Spleen (tissue), 11 donors: Measurements from ENCODE around the gene NDE1. TPM values are rescaled to one million over a fixed set of nuclear protein-coding genes. Genes with fewer than 3 reads are reported as not detected.
"Not testable (repeated sequence)": the region's sequence is repeated elsewhere in the genome, so short reads cannot be mapped to it uniquely, and the experiment has no call there.

Experiments used
- DNase-seq: peaks from one replicate; pipeline ENCODE4 v3.0.0-alpha.2; 2020
- H3K27ac ChIP-seq, 8 donors: fragments of 200-600 bp; sonication (generic) in 7 of 8; 1 replicate in 4 of 8; 2 replicates in 4 of 8; pipeline versions ENCODE4 v1.5.0 to v1.8.0; 2016 to 2021; ENCODE audit warnings: inconsistent platforms in 4 of 8, mild to moderate bottlenecking in 4 of 8, moderate library complexity in 1 of 8
- H3K27me3 ChIP-seq, 7 donors: fragments of 200-600 bp; sonication (generic) in 6 of 7; replicated peaks in 1 of 7; 1 replicate in 4 of 7; 2 replicates in 3 of 7; pipeline versions ENCODE4 v1.5.0 to v1.8.0; 2016 to 2021; ENCODE audit warnings: inconsistent platforms in 3 of 7, mild to moderate bottlenecking in 1 of 7
- H3K36me3 ChIP-seq, 6 donors: fragments of 200-600 bp; sonication (generic) in 5 of 6; 1 replicate in 4 of 6; 2 replicates in 2 of 6; pipeline versions ENCODE4 v1.5.0 to v1.8.0; 2016 to 2021; ENCODE audit warnings: inconsistent platforms in 2 of 6
- H3K4me1 ChIP-seq, 6 donors: fragments of 200-600 bp; sonication (generic) in 5 of 6; 1 replicate in 3 of 6; 2 replicates in 3 of 6; pipeline versions ENCODE4 v1.5.0 to v1.8.0; 2016 to 2021; ENCODE audit warnings: inconsistent platforms in 3 of 6
- H3K4me3 ChIP-seq, 8 donors: fragments of 200-600 bp; sonication (generic) in 7 of 8; 1 replicate in 4 of 8; 2 replicates in 4 of 8; pipeline versions ENCODE4 v1.5.0 to v1.8.0; 2016 to 2021; ENCODE audit warnings: inconsistent platforms in 4 of 8, mild to moderate bottlenecking in 4 of 8, moderate library complexity in 2 of 8
- H3K9me3 ChIP-seq, 8 donors: fragments of 200-600 bp; sonication (generic) in 7 of 8; 1 replicate in 4 of 8; 2 replicates in 4 of 8; pipeline versions ENCODE4 v1.5.0 to v1.8.0; 2016 to 2021; ENCODE audit warnings: inconsistent platforms in 4 of 8
- POLR2A ChIP-seq, 3 donors: fragments of 450-650 bp; IDR thresholded peaks; one replicate each; pipeline ENCODE4 v1.5.1; 2017; ENCODE audit warnings: antibody characterized with exemption in 3 of 3, mild to moderate bottlenecking in 1 of 3
- POLR2AphosphoS5 ChIP-seq, 3 donors: sonication (generic); formaldehyde crosslinking; IDR thresholded peaks; one replicate each; pipeline ENCODE4 v1.5.1; 2017; ENCODE audit warnings: antibody characterized with exemption in 3 of 3
- WGBS, 5 donors: extraction: QIAGEN DNeasy Blood & Tissue Kit in 3 of 5; methylation state at CpG; one replicate each; pipeline versions ENCODE4 v1.1.5 to v1.1.7; 2013 to 2018; 5-methylcytosine and 5-hydroxymethylcytosine counted together
- intact Hi-C: fragments of 100-400 bp; cut with DNase I; formaldehyde crosslinking; loops from one replicate; pipeline ENCODE4 v1.15.0; 2023; ENCODE audit warnings: low total_unique reads
- polyA plus RNA-seq, 3 donors: library from polyadenylated mRNA; stranded (reverse); fragments of 200-250 nt; gene quantifications; one replicate each; pipeline ENCODE4 v1.2.1, GENCODE V29; 2013
- total RNA-seq, 7 donors: library from RNA; depleted of rRNA in 3 of 7; stranded (reverse); fragments of >200 nt in 3 of 7; fragmentation: NEBNext Ultra II Directional in 4 of 7; extraction: Animal tissue kit (Norgen Biotek cat#: 25700) in 4 of 7; gene quantifications; one replicate each; pipeline versions ENCODE4 v1.1.0 to v1.2.1, GENCODE V29; 2016 to 2021
- TF ChIP-seq, protein P1 (sequence below), 11 experiments: fragments of 200-600 bp in 7 of 11; fragments of 450-650 bp in 4 of 11; sonication (generic) in 4 of 11; IDR thresholded peaks in 8 of 11; conservative IDR thresholded peaks in 3 of 11; 1 replicate in 7 of 11; 2 replicates in 4 of 11; pipeline versions ENCODE4 v1.4.0 to v1.8.0; 2016 to 2021; ENCODE audit warnings: antibody characterized with exemption in 11 of 11, inconsistent platforms in 4 of 11, mild to moderate bottlenecking in 1 of 11
- donor health status: healthy with polysubstance abuse.
- donor health status: DM: no; HTN: no; CAD: no; lungs with moderate emphysema.
- donor health status: DM: no; HTN: no; CAD: no.
- donor health status: Bipolar disorder and iron deficiency.
- donor health status: healthy.
- donor health status: DM: no; HTN: no; CAD: no.
- donor health status: DM: yes; HTN: yes; CAD: no.

Gene NDE1
- total and polyA plus RNA-seq, 10 donors = 8.7 to 69.6 (median 57.5) TPM

DNA sequence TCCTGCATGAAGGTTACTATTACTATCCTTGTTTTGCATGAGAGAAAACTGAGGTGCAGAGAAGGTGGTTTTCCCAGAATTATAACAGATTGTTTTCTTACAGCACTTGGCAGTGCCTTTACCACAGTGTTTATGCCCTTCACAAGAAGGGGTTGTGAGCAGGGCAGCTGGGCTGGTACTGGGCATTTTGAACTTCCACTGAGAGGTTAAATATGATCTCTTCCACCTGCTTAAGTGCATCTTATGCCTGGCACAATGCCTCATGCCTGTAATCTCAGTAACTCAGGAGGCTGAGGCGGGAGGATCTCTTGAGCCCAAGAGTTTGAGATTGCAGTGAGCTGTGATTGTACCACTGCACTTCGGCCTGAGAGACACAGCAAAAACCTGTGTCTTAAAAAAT is 36.2 kb downstream of the NDE1 start:
- TF ChIP-seq, protein P1, sequence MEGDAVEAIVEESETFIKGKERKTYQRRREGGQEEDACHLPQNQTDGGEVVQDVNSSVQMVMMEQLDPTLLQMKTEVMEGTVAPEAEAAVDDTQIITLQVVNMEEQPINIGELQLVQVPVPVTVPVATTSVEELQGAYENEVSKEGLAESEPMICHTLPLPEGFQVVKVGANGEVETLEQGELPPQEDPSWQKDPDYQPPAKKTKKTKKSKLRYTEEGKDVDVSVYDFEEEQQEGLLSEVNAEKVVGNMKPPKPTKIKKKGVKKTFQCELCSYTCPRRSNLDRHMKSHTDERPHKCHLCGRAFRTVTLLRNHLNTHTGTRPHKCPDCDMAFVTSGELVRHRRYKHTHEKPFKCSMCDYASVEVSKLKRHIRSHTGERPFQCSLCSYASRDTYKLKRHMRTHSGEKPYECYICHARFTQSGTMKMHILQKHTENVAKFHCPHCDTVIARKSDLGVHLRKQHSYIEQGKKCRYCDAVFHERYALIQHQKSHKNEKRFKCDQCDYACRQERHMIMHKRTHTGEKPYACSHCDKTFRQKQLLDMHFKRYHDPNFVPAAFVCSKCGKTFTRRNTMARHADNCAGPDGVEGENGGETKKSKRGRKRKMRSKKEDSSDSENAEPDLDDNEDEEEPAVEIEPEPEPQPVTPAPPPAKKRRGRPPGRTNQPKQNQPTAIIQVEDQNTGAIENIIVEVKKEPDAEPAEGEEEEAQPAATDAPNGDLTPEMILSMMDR (IDR thresholded peaks at IDR 0.05 in 8 of 11, conservative IDR thresholded peaks at IDR 0.05 in 3 of 11) = no peak
- TF ChIP-seq POLR2A (IDR thresholded peaks at IDR 0.05) (no peak), POLR2AphosphoS5 (IDR thresholded peaks at IDR 0.05) (no peak)
- H3K27ac ChIP-seq = no peak overlapping the region
- no peak overlapping the region for H3K4me3 ChIP-seq
- H3K4me1 ChIP-seq = no peaks in the 10 kb centered on the region
- peaks cover 7 to 100% (median 75%) of the 10 kb centered on the region in 6 donors for H3K36me3 ChIP-seq
- intact Hi-C loops = no loop called here
- DNase-seq = no peak
- no peaks in the 10 kb centered on the region for H3K27me3 ChIP-seq
- 93 to 98% (median 95%) methylated on average over 2 of the region's 2 CpGs for WGBS, 5 donors
- H3K9me3 ChIP-seq = no peaks in the 10 kb centered on the region

DNA sequence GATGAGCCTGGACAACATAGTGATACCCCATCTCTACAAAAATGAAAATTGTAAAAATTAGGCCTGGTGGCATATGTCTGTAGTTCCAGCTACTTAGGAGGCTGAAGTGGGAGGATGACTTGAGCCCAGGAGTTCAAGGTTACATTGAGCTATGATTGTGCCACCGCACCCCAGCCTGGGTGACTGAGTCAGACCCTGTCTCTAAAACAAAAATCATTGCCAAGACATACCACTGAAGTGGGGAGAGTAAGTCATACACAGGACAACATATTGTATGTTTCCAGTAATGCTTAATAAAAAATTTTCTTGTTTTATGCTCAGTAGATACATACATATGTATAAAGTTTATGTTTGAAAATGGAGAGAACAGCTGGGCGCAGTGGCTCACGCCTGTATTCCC is 39.2 kb downstream of the NDE1 start:
- 83 to 91% (median 88%) methylated on average over 3 of the region's 3 CpGs for WGBS, 5 donors
- no peaks in the 10 kb centered on the region for H3K9me3 ChIP-seq
- TF ChIP-seq POLR2A (IDR thresholded peaks at IDR 0.05) (no peak), POLR2AphosphoS5 (IDR thresholded peaks at IDR 0.05) (no peak)
- TF ChIP-seq, protein P1 (IDR thresholded peaks at IDR 0.05 in 8 of 11, conservative IDR thresholded peaks at IDR 0.05 in 3 of 11) = no peak
- no peak overlapping the region for H3K4me3 ChIP-seq
- DNase-seq = no peak
- no peaks in the 10 kb centered on the region for H3K27me3 ChIP-seq
- intact Hi-C loops = no loop called here
- H3K4me1 ChIP-seq = no peaks in the 10 kb centered on the region
- H3K36me3 ChIP-seq = peaks cover 8 to 100% (median 91%) of the 10 kb centered on the region in 6 donors
- no peak overlapping the region for H3K27ac ChIP-seq

DNA sequence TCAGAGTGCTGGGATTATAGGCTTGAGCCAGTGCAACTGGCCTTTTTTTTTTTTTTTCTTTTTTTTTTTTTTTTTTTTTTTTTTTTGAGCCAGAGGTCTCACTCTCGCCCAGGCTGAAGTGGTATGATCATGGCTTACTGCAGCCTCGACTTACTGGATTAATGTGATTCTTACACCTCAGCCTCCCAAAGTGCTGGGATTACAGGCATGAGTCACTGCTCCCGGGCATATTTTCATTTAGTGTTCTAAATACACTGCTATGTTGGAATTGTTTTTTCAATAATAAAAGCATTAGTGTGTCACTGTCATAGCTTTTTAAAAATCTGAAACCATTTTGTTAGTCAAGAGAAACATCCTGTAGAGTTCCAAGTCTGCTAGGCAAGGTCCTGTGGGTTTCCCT is 40.3 kb downstream of the NDE1 start:
- peaks cover 8 to 100% (median 92%) of the 10 kb centered on the region in 6 donors for H3K36me3 ChIP-seq
- WGBS, 5 donors = 88 to 100% (median 99%) methylated on average over 3 of the region's 3 CpGs

DNA sequence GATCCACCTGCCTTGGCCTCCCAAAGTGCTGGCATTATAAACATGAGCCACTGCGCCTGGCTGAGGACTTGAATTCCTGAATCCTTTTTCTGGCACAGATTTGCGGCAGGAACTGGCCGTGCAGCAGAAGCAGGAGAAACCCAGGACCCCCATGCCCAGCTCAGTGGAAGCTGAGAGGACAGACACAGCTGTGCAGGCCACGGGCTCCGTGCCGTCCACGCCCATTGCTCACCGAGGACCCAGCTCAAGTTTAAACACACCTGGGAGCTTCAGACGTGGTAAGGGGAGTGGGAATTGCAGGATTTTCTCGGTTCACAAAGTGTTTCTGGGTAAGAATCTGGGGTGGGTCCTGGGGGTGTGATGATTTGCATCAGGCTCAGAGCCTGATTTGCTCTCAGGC is 41.0 kb downstream of the NDE1 start:
- intact Hi-C loops = no loop called here
- H3K9me3 ChIP-seq = no peaks in the 10 kb centered on the region
- no peak overlapping the region for H3K27ac ChIP-seq
- 93 to 97% (median 96%) methylated on average over 10 of the region's 10 CpGs for WGBS, 5 donors
- H3K36me3 ChIP-seq = peaks cover 8 to 100% (median 94%) of the 10 kb centered on the region in 6 donors
- TF ChIP-seq, protein P1 (IDR thresholded peaks at IDR 0.05 in 8 of 11, conservative IDR thresholded peaks at IDR 0.05 in 3 of 11) = no peak
- TF ChIP-seq POLR2AphosphoS5 (IDR thresholded peaks at IDR 0.05) = peak in 1 of 3 donors; percentile 29
- H3K4me1 ChIP-seq = no peaks in the 10 kb centered on the region
- H3K27me3 ChIP-seq = no peaks in the 10 kb centered on the region
- H3K4me3 ChIP-seq = no peak overlapping the region
- DNase-seq = no peak

More for the DNA sequence above, 40.3 kb downstream of the NDE1 start:
- Histone ChIP-seq H3K27me3 (no peaks in the 10 kb centered on the region), H3K9me3 (no peaks in the 10 kb centered on the region), H3K4me1 (no peaks in the 10 kb centered on the region), H3K4me3 (no peak overlapping the region), H3K27ac (no peak overlapping the region)
- intact Hi-C loops = no loop called here
- DNase-seq = no peak
- TF ChIP-seq POLR2AphosphoS5 (IDR thresholded peaks at IDR 0.05) = no peak
- TF ChIP-seq, protein P1 (IDR thresholded peaks at IDR 0.05 in 8 of 11, conservative IDR thresholded peaks at IDR 0.05 in 3 of 11) = no peak
- no peak for TF ChIP-seq POLR2A (IDR thresholded peaks at IDR 0.05)

DNA sequence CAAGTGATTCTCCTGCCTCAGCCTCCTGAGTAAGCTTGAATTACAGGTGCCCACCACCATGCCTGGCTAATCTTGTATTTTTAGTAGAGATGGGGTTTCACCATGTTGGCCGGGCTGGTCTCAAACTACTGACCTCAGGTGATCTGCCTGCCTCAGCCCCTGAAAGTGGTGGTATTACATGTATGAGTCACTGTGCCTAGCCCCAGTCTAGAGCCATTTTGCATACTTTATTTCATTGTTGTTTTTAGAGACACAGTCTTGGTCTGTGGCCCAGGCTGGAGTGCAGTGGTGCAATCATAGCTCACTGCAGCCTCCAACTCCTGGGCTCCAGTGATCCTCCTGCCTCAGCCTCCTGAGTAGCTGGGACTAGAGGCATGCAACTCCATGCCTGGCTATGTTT is 42.5 kb downstream of the NDE1 start:
- H3K36me3 ChIP-seq = peaks cover 11 to 100% (median 97%) of the 10 kb centered on the region in 6 donors
- 67 to 100% (median 93%) methylated on average over 1 of the region's 1 CpG for WGBS, 5 donors
- H3K4me3 ChIP-seq = not testable (repeated sequence)

More for the DNA sequence above, 42.5 kb downstream of the NDE1 start:
- H3K9me3 ChIP-seq, H3K4me1 ChIP-seq, H3K27me3 ChIP-seq, intact Hi-C loops, H3K27ac ChIP-seq, DNase-seq: not testable (repeated sequence)
